ENCODE measurements around the gene SHC2. TPM values are rescaled to one million over a fixed set of nuclear protein-coding genes. Genes with fewer than 3 reads are reported as not detected.

Gene SHC2
- total and polyA plus RNA-seq, 2 experiments from 2014 or later = 2.2 to 4.6 TPM

DNA sequence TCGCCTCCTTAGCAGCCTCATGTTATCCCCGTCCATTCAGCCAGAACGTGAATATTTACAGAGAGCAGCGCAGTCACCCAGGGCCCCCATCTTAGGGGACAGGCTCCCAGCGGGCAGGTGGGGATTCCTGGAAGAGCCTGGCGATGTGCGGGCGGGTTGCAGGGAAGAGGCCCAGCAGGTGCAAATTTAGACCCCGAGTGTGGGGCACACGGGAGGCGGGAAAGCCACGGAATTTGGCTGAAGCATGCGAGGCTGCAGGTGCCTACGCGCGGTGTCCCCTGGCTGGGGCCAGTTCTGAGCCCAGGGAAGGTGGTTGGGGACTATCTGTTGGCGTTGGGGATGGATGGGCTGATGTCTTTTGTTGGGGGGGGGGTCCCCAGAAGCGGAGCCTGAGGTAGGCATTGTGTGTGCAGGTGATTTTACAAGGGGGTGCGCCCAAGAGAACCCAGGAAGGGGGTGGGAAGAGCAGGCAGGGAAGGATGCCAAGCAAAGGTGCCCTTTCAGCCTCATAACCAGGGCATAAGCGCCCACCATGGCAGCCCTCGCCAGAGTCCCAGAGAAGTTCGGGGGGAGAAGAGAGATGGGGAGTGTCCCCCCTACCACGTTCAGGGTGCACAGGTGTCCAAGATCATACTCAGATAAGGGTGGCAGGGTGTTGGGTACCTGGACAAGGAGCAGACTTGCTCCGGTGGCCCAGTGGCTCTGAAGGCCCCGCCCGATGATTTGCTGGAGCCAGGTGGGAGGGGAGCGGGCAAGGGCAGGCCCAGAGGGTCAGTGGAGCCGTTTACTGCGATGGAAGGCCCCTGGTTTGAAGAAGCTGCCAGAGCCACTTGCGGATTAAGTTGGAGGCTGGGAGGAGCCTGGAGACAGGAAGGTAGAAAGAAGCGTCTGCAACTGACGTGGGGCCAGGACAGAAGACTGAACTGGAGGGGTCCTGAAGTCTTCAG, 47.6 kb upstream of the SHC2 start:
- H3K27me3 Mint-ChIP-seq (ENCODE audit: insufficient read depth, low read depth, poor library complexity) = peaks cover 23% of the 10 kb centered on the region
- no peak overlapping the region for H3K27ac ChIP-seq (ENCODE audit: low read depth)
- DNase-seq (ENCODE audit: low spot score) = no peak

More for the DNA sequence above, 47.6 kb upstream of the SHC2 start:
- peaks cover 13% of the 10 kb centered on the region; the same call in 1 of the 2 replicates for H3K4me1 ChIP-seq (ENCODE audit: insufficient read depth)
- peak overlapping the region; percentile 81 for H3K4me3 ChIP-seq
- peaks cover 11% of the 10 kb centered on the region for H3K9me3 Mint-ChIP-seq
- H3K36me3 Mint-ChIP-seq (ENCODE audit: low read depth) = peaks cover 21% of the 10 kb centered on the region
- H3K27me3 ChIP-seq (ENCODE audit: insufficient read depth) = no peaks in the 10 kb centered on the region
- peaks cover 20% of the 10 kb centered on the region for H3K4me1 Mint-ChIP-seq
- no peaks in the 10 kb centered on the region for H4K20me1 ChIP-seq (replicated peaks; ENCODE audit: insufficient read depth)
- no peaks in the 10 kb centered on the region for H3K9me2 ChIP-seq (ENCODE audit: insufficient read depth)
- ATAC-seq = no peak
- no peaks in the 10 kb centered on the region for H3K79me2 ChIP-seq (replicated peaks; ENCODE audit: insufficient read depth)
- no peaks in the 10 kb centered on the region; the same call in 1 of the 2 replicates for H3K36me3 ChIP-seq (ENCODE audit: insufficient read depth)
- peak overlapping the region; percentile 98 for H3K4me2 ChIP-seq
- H3K4me3 Mint-ChIP-seq = peak overlapping the region; percentile 85
- H2AFZ ChIP-seq = no peak overlapping the region
- H3K27ac Mint-ChIP-seq = no peak overlapping the region
- TF ChIP-seq ZNF114 (CRISPR knock-in tag; IDR thresholded peaks at IDR 0.05) = no peak
- no peak for TF ChIP-seq ZNF331 (CRISPR knock-in tag; IDR thresholded peaks at IDR 0.05; ENCODE audit: low read depth)
- no peak for TF ChIP-seq ZNF462 (CRISPR knock-in tag; IDR thresholded peaks at IDR 0.05)
- no peak for TF ChIP-seq POLR2AphosphoS5 (IDR thresholded peaks at IDR 0.05; ENCODE audit: low read depth)
- TF ChIP-seq, protein P1, sequence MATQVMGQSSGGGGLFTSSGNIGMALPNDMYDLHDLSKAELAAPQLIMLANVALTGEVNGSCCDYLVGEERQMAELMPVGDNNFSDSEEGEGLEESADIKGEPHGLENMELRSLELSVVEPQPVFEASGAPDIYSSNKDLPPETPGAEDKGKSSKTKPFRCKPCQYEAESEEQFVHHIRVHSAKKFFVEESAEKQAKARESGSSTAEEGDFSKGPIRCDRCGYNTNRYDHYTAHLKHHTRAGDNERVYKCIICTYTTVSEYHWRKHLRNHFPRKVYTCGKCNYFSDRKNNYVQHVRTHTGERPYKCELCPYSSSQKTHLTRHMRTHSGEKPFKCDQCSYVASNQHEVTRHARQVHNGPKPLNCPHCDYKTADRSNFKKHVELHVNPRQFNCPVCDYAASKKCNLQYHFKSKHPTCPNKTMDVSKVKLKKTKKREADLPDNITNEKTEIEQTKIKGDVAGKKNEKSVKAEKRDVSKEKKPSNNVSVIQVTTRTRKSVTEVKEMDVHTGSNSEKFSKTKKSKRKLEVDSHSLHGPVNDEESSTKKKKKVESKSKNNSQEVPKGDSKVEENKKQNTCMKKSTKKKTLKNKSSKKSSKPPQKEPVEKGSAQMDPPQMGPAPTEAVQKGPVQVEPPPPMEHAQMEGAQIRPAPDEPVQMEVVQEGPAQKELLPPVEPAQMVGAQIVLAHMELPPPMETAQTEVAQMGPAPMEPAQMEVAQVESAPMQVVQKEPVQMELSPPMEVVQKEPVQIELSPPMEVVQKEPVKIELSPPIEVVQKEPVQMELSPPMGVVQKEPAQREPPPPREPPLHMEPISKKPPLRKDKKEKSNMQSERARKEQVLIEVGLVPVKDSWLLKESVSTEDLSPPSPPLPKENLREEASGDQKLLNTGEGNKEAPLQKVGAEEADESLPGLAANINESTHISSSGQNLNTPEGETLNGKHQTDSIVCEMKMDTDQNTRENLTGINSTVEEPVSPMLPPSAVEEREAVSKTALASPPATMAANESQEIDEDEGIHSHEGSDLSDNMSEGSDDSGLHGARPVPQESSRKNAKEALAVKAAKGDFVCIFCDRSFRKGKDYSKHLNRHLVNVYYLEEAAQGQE (IDR thresholded peaks at IDR 0.05; ENCODE audit: unreplicated experiment) = no peak
- no peak for TF ChIP-seq STAT1 (IDR thresholded peaks at IDR 0.05; ENCODE audit: unreplicated experiment)
- TF ChIP-seq JUNB (IDR thresholded peaks at IDR 0.05; ENCODE audit: unreplicated experiment) = no peak
- TF ChIP-seq CTCF (conservative IDR thresholded peaks at IDR 0.05; ENCODE audit: low read depth in 2 of 2) = no peak
- TF ChIP-seq EZH2 (IDR thresholded peaks at IDR 0.05; ENCODE audit: low read depth, unreplicated experiment) = no peak
- no peak for TF ChIP-seq EZH2phosphoT487 (IDR thresholded peaks at IDR 0.05; ENCODE audit: unreplicated experiment)
- H3F3A ChIP-seq (replicated peaks; ENCODE audit: low read depth) = peaks cover 21% of the 10 kb centered on the region; the same call in 1 of the 2 replicates

Measured in GM23338 (cell line).